BJ (cell line): ENCODE results near the gene NRCAM. TPM values are rescaled to one million over a fixed set of nuclear protein-coding genes. Genes with fewer than 3 reads are reported as not detected.

Source experiments
- CTCF ChIA-PET: fragments of 350-600 bp; formaldehyde crosslinking; extraction: SDS; loops from one replicate; lab custom pipeline; 2021; ENCODE audit warnings: antibody characterized with exemption, inconsistent platforms; lab: Yijun Ruan, JAX
- POLR2A ChIA-PET: fragments of 300-600 bp; sonication (Branson Sonifier 250); formaldehyde crosslinking; extraction: SDS; loops from one replicate; lab custom pipeline; 2021; ENCODE audit warnings: antibody characterized with exemption; lab: Charles Lee
- DNase-seq: peaks from one replicate; pipeline ENCODE4 v3.0.0-alpha.2; 2011; ENCODE audit warnings: low read depth
- H3K27me3 ChIP-seq: 2 replicates; pipeline ENCODE4 v1.6.0; 2011; ENCODE audit warnings: low read length; ENCODE audit not compliant: control insufficient read depth, insufficient read depth
- H3K36me3 ChIP-seq: 2 replicates; pipeline ENCODE4 v1.5.1; 2011; ENCODE audit warnings: low read length; ENCODE audit not compliant: control insufficient read depth, insufficient read depth
- H3K4me3 ChIP-seq: 2 replicates; pipeline ENCODE4 v1.5.1; 2011; ENCODE audit warnings: low read depth, mild to moderate bottlenecking, control low read depth, low read length
- CTCF ChIP-seq: IDR thresholded peaks from 2 replicates; pipeline ENCODE4 v1.5.1; 2011; ENCODE audit warnings: low read depth, mild to moderate bottlenecking, control low read depth, inconsistent platforms, low read length, moderate library complexity; ENCODE audit not compliant: insufficient read depth
- polyA plus RNA-seq: library from polyadenylated mRNA; depleted of rRNA; stranded (reverse); fragments of >200 nt; gene quantifications from 2 replicates; pipeline ENCODE4 v1.2.3, GENCODE V29; 2011

Gene NRCAM
- polyA plus RNA-seq, 1 experiment, result 1.1 TPM

- no peak for TF ChIP-seq CTCF
- no peak for DNase-seq
- no peaks in the 10 kb centered on the region for H3K36me3 ChIP-seq
- no peak overlapping the region for H3K4me3 ChIP-seq
- ChIA-PET CTCF (no interaction called here), POLR2A (no interaction called here)
- 0 out of 2 replicates have a peak, but pooled peaks cover 2% of the 10 kb centered on the region for H3K27me3 ChIP-seq
These were observed 40.3 kb downstream of the NRCAM start for GRCh38 chr7:108415821-108416536.

DNA sequence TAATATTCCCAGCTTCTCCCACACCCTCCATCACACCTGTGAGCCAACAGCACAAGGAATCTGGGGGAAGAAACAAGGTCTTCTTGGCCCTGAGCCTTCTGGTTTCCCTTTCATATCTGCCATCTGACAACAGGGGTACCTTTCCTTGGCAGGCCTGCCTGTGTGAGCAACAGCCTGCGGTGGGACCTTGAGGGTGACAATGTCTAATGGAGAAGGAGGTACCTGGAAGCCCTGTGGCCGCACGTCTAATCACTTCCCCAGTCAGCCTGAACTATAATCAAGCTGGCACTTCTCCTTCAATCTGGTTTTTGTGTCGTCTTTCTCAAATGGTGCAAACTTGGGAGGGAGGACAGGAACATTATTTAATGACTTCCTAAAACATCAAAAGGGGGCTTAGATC, 41.2 kb downstream of the NRCAM start:
- ChIA-PET POLR2A (no interaction called here), CTCF (no interaction called here)
- DNase-seq, result no peak
- Histone ChIP-seq H3K4me3 (no peak overlapping the region), H3K36me3 (no peaks in the 10 kb centered on the region), H3K27me3 (0 out of 2 replicates have a peak, but pooled peaks cover 2% of the 10 kb centered on the region)
- no peak for TF ChIP-seq CTCF

DNA sequence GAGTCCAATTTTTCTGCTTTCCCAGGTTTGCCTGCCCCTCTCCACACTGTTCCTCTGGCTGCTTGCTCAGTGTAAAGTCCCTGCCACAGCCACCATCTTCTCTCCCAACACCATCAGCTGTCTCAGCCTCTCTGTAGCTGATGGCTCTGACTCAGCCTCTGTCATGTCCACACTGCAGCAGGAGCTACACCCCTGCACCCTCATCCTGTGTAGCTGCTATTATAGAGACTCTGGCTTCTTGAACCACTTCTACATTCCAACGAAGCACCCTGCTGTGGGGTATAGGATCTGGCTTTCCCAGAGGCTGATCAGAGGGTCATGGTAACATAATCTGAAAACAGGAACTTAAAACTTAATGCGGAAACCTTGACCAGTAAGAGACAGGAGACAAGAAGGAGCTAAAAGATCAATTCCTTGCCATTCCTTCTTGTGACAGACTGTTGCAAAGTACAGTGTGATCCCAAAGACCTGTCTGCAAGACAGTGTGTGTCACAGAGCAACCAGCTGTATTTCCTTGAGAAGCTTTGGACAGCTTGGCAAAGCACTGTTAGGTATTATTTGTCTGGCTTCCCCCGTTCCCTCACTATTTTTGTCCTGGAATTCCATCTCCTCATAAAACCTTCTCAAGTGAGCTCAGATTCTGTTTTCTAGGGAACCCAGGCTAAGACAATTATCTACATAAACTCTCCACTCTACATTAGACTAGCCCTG, 42.3 kb downstream of the NRCAM start:
- H3K36me3 ChIP-seq, result no peaks in the 10 kb centered on the region
- TF ChIP-seq CTCF, result no peak
- ChIA-PET POLR2A (no interaction called here), CTCF (no interaction called here)
- no peak overlapping the region for H3K4me3 ChIP-seq
- 0 out of 2 replicates have a peak, but pooled peaks cover 2% of the 10 kb centered on the region for H3K27me3 ChIP-seq
- DNase-seq, result no peak

DNA sequence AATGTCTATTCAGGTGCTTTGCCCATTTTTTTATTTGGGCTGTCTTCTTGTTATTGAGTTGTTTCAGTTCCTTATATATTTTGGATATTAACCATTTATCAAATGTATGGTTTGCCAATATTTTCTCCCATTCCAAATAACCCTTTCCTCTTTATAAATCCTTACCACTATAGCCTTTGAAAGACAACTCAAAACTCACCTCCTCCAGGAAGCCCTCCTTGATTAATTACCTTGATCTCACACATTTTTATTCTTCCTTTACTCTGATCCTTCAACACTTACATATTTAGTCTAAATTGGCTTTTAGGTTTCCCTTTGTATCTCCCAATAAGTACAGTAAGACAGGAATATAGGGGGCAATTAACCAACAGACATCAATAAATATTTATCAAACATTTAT, 42.9 kb downstream of the NRCAM start:
- H3K36me3 ChIP-seq, result no peaks in the 10 kb centered on the region
- ChIA-PET CTCF (no interaction called here), POLR2A (no interaction called here)
- H3K4me3 ChIP-seq, result no peak overlapping the region
- DNase-seq, result no peak
- TF ChIP-seq CTCF, result no peak
- H3K27me3 ChIP-seq, result no peaks in the 10 kb centered on the region

DNA sequence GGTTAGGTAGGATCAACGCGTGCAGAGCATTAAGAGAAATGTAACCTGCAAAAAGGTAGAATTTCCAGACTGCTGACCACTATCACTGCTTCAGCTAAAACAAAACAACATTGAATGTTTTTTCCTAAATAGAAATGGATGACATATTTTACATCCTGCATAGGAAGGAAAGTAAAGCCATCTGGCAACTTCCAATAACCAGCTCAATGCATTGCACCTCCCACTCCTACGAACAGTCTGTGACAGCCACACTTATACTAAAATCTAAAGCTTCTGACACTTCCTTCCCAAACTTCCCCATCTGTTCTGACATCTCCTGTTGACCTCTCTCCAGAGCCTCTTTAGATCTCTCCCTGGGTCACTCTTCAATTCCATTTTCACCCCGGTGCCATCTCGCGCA, 47.1 kb downstream of the NRCAM start:
- H3K4me3 ChIP-seq, result no peak overlapping the region
- POLR2A ChIA-PET, result no interaction called here
- TF ChIP-seq CTCF, result no peak
- no peaks in the 10 kb centered on the region for H3K27me3 ChIP-seq
- no peaks in the 10 kb centered on the region for H3K36me3 ChIP-seq
- CTCF ChIA-PET, result no interaction called here
- no peak for DNase-seq
